H9 (cell line): Measurements from ENCODE around the gene TMEM115. TPM values are rescaled to one million over a fixed set of nuclear protein-coding genes. Genes with fewer than 3 reads are reported as not detected.
A peak's percentile ranks its signal among the peaks of the same experiment; 100 is the strongest.

Experiments used
- DNase-seq: peaks from one replicate; pipeline ENCODE4 v3.0.0-alpha.2; 2017
- H2AFZ ChIP-seq: one replicate; pipeline ENCODE4 v1.6.1; 2013; ENCODE audit warnings: mild to moderate bottlenecking, low read length, control low read depth, moderate library complexity
- H2AK5ac ChIP-seq: 2 replicates; pipeline ENCODE4 v1.6.1; 2013; ENCODE audit warnings: low read length, control low read depth, mixed read lengths; ENCODE audit not compliant: insufficient read length
- H2BK120ac ChIP-seq: one replicate; pipeline ENCODE4 v1.6.1; 2013; ENCODE audit warnings: low read depth, mild to moderate bottlenecking, low read length, control low read depth, inconsistent platforms; ENCODE audit not compliant: poor library complexity, severe bottlenecking
- H2BK12ac ChIP-seq: 2 replicates; pipeline ENCODE4 v1.6.1; 2013; ENCODE audit warnings: low read length, control low read depth, mixed read lengths, low read depth; ENCODE audit not compliant: insufficient read length
- H2BK15ac ChIP-seq: 2 replicates; pipeline ENCODE4 v1.6.1; 2013; ENCODE audit warnings: low read depth, low read length, control low read depth
- H2BK20ac ChIP-seq: one replicate; pipeline ENCODE4 v1.6.1; 2013; ENCODE audit warnings: low read depth, mild to moderate bottlenecking, low read length, control low read depth, inconsistent platforms; ENCODE audit not compliant: poor library complexity, severe bottlenecking
- H2BK5ac ChIP-seq: 2 replicates; pipeline ENCODE4 v1.6.1; 2013; ENCODE audit warnings: low read length, control low read depth, mixed read lengths; ENCODE audit not compliant: insufficient read length
- H3K14ac ChIP-seq: 2 replicates; pipeline ENCODE4 v1.6.1; 2013; ENCODE audit warnings: low read length, control low read depth; ENCODE audit not compliant: insufficient read depth
- H3K18ac ChIP-seq: 2 replicates; pipeline ENCODE4 v1.6.1; 2013; ENCODE audit warnings: low read depth, mild to moderate bottlenecking, mixed read lengths, low read length, control low read depth; ENCODE audit not compliant: insufficient read length
- H3K23ac ChIP-seq: 2 replicates; pipeline ENCODE4 v1.6.1; 2013; ENCODE audit warnings: low read length, control low read depth, mixed read lengths, low read depth; ENCODE audit not compliant: insufficient read length
- H3K23me2 ChIP-seq: 2 replicates; pipeline ENCODE4 v1.6.1; 2013; ENCODE audit warnings: low read depth, mild to moderate bottlenecking, mixed read lengths, low read length, control low read depth; ENCODE audit not compliant: insufficient read length, poor library complexity, severe bottlenecking
- H3K27ac ChIP-seq: 2 replicates; pipeline ENCODE4 v1.5.1; 2013; ENCODE audit warnings: low read length, control low read depth, mixed read lengths, low read depth; ENCODE audit not compliant: insufficient read length
- H3K27me3 ChIP-seq: 2 replicates; pipeline ENCODE4 v1.6.1; 2013; ENCODE audit warnings: low read length, control low read depth, inconsistent platforms; ENCODE audit not compliant: insufficient read depth
- H3K4ac ChIP-seq: 2 replicates; pipeline ENCODE4 v1.6.1; 2013; ENCODE audit warnings: low read depth, mild to moderate bottlenecking, control low read depth, inconsistent platforms, low read length, moderate library complexity
- H3K4me1 ChIP-seq: 2 replicates; pipeline ENCODE4 v1.6.1; 2013; ENCODE audit warnings: low read length, control low read depth, inconsistent platforms; ENCODE audit not compliant: insufficient read depth
- H3K4me2 ChIP-seq: 2 replicates; pipeline ENCODE4 v1.6.1; 2013; ENCODE audit warnings: low read length, control low read depth, mixed read lengths; ENCODE audit not compliant: insufficient read length, insufficient read depth
- H3K56ac ChIP-seq: 2 replicates; pipeline ENCODE4 v1.6.1; 2013; ENCODE audit warnings: low read depth, mild to moderate bottlenecking, mixed read lengths, low read length, control low read depth; ENCODE audit not compliant: insufficient read length
- H3K79me1 ChIP-seq: 2 replicates; pipeline ENCODE4 v1.6.1; 2013; ENCODE audit warnings: low read depth, mild to moderate bottlenecking, moderate library complexity, low read length, control low read depth, inconsistent platforms; ENCODE audit not compliant: insufficient read depth, poor library complexity, severe bottlenecking
- H3K79me2 ChIP-seq: 2 replicates; pipeline ENCODE4 v1.6.1; 2013; ENCODE audit warnings: low read length, control low read depth, inconsistent platforms; ENCODE audit not compliant: insufficient read depth
- H3K9ac ChIP-seq: 2 replicates; pipeline ENCODE4 v1.6.1; 2013; ENCODE audit warnings: low read length, control low read depth, mixed read lengths; ENCODE audit not compliant: insufficient read length; ENCODE audit errors: extremely low read depth
- H3K9me3 ChIP-seq: one replicate; pipeline ENCODE4 v1.6.1; 2013; ENCODE audit warnings: low read depth, low read length, inconsistent platforms; ENCODE audit not compliant: control insufficient read depth
- H3T11ph ChIP-seq: one replicate; pipeline ENCODE4 v1.6.1; 2013; ENCODE audit warnings: mild to moderate bottlenecking, low read length, control low read depth, inconsistent platforms
- H4K20me1 ChIP-seq: one replicate; pipeline ENCODE4 v1.6.1; 2013; ENCODE audit not compliant: control insufficient read depth, insufficient read length, insufficient read depth
- H4K5ac ChIP-seq: 2 replicates; pipeline ENCODE4 v1.6.1; 2013; ENCODE audit warnings: low read depth, mild to moderate bottlenecking, mixed read lengths, low read length, control low read depth; ENCODE audit not compliant: insufficient read length
- H4K8ac ChIP-seq: replicated peaks from 2 replicates; pipeline ENCODE4 v1.6.1; 2013; ENCODE audit warnings: low read length, control low read depth, mixed read lengths, low read depth; ENCODE audit not compliant: insufficient read length
- H4K91ac ChIP-seq: 2 replicates; pipeline ENCODE4 v1.6.1; 2013; ENCODE audit warnings: low read depth, mild to moderate bottlenecking, moderate library complexity, mixed read lengths, low read length, control low read depth; ENCODE audit not compliant: insufficient read length
- H3K27ac Mint-ChIP-seq, 3 experiments: 2 replicates in 2 of 3; 3 replicates in 1 of 3; pipeline ENCODE4 v1.8.0; 2020 to 2021; ENCODE audit warnings: mixed read lengths in 3 of 3, mild to moderate bottlenecking in 1 of 3, moderate library complexity in 1 of 3
- H3K27me3 Mint-ChIP-seq: 2 replicates; pipeline ENCODE4 v1.8.0; 2021; ENCODE audit warnings: low read depth, mild to moderate bottlenecking, moderate library complexity, mixed read lengths
- H3K36me3 Mint-ChIP-seq, 3 experiments: 2 replicates in 2 of 3; 3 replicates in 1 of 3; pipeline ENCODE4 v1.8.0; 2020 to 2021; ENCODE audit warnings: low read depth in 3 of 3, mixed read lengths in 3 of 3; ENCODE audit not compliant: insufficient read depth in 1 of 3
- H3K4me1 Mint-ChIP-seq, 2 experiments: 2 replicates each; pipeline ENCODE4 v1.8.0; 2020; ENCODE audit warnings: mixed read lengths in 2 of 2
- H3K4me3 Mint-ChIP-seq, 2 experiments: 2 replicates in 1 of 2; 3 replicates in 1 of 2; pipeline ENCODE4 v1.8.0; 2020 to 2021; ENCODE audit warnings: mild to moderate bottlenecking in 2 of 2, mixed read lengths in 2 of 2, moderate library complexity in 1 of 2
- H3K9me3 Mint-ChIP-seq, 2 experiments: 2 replicates in 1 of 2; 3 replicates in 1 of 2; pipeline ENCODE4 v1.8.0; 2020; ENCODE audit warnings: mild to moderate bottlenecking in 2 of 2, mixed read lengths in 2 of 2, moderate library complexity in 1 of 2
- WGBS: extraction: QIAGEN DNeasy Blood & Tissue Kit; methylation state at CpG from one replicate; pipeline ENCODE4 v1.1.7; 2013; ENCODE audit warnings: missing lambda C conversion rate, low lambda C conversion rate, mixed read lengths; ENCODE audit not compliant: insufficient read length; ENCODE audit errors: extremely low coverage; 5-methylcytosine and 5-hydroxymethylcytosine counted together
- total RNA-seq: library from RNA; stranded (reverse); gene quantifications from 2 replicates; pipeline ENCODE4 v1.2.1, GENCODE V29; 2021
- TF ChIP-seq, protein P1 (sequence below): fragments of 200-600 bp; sonication (generic); conservative IDR thresholded peaks from 3 replicates; pipeline ENCODE4 v1.8.0; 2021; ENCODE audit warnings: antibody characterized with exemption, mild to moderate bottlenecking

Gene TMEM115
- total RNA-seq, 1 experiment from 2014 or later: 32.3 TPM

DNA sequence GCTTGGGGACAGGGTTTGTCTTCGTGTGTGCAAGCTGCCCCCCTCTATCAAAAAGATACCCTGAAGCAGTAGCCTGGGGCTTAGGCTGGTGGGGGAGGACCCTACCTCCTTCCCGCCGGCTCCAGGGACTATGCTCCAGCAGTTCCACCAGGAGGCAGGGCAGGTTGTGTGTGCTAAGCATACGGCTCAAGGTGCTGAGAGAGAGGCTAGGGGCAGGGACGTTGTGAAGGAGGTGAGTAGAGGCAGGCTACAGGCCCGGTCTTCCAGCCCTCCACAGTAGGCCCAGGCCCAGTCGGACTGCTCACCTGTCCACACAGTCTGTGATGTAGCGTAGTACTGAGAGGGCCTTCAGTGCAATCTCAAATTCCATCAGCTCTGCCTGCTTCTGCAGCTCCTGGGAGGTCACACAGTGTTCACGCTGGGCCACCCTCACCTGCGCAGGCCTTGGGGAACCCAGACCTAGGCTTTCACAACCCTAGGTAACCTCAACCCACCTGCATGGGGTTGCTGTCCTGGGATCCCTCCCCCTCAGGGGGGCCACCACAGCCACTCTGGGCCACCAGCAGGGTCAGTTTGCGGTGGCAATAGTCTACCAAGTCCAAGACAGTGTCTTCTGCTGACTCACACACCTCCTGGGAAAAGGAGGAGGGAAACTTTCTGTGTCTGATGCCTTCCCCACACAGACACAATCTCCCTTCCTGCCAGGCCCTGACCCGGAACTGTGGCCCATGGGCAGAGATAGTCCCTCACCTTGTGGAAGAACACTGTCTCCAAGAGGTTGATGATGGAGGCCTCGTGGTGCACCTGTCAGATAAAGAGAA, 16.3 kb downstream of the TMEM115 start:
- Histone ChIP-seq H3K4ac (no peak overlapping the region), H3K27me3 (peaks cover 19% of the 10 kb centered on the region; the same call in 1 of the 2 replicates), H3K4me2 (no peak overlapping the region), H3K9ac (no peak overlapping the region), H3K79me2 (no peaks in the 10 kb centered on the region), H2AFZ (no peak overlapping the region), H4K91ac (no peak overlapping the region), H3K56ac (no peak overlapping the region), H2AK5ac (no peak overlapping the region), H3T11ph (no peak overlapping the region), H3K4me1 (no peaks in the 10 kb centered on the region; the same call in 1 of the 2 replicates), H2BK120ac (no peak overlapping the region), H4K8ac (no peak overlapping the region), H2BK12ac (no peak overlapping the region), H3K14ac (no peak overlapping the region), H2BK5ac (no peak overlapping the region), H3K23me2 (peaks cover 15% of the 10 kb centered on the region), H2BK15ac (no peak overlapping the region), H3K18ac (no peak overlapping the region), H3K9me3 (no peaks in the 10 kb centered on the region), H4K5ac (no peak overlapping the region), H3K23ac (no peak overlapping the region), H4K20me1 (no peaks in the 10 kb centered on the region), H2BK20ac (no peak overlapping the region), H3K27ac (no peak overlapping the region), H3K79me1 (no peaks in the 10 kb centered on the region)
- Mint-ChIP-seq H3K27ac (no peak overlapping the region; a peak in 1 of 7 replicates), H3K4me1 (peaks cover 19 to 27% of the 10 kb centered on the region in 2 experiments), H3K36me3 (peaks cover 0 to 7% (median 0%) of the 10 kb centered on the region in 3 experiments; a peak in 5 of 7 replicates), H3K4me3 (no peak overlapping the region), H3K9me3 (no peaks in the 10 kb centered on the region; a peak in 1 of 5 replicates), H3K27me3 (peaks cover 78% of the 10 kb centered on the region)
- no CpG with 5 or more reads among the region's 13 CpGs for WGBS
- DNase-seq: peak; percentile 76
- TF ChIP-seq, protein P1, sequence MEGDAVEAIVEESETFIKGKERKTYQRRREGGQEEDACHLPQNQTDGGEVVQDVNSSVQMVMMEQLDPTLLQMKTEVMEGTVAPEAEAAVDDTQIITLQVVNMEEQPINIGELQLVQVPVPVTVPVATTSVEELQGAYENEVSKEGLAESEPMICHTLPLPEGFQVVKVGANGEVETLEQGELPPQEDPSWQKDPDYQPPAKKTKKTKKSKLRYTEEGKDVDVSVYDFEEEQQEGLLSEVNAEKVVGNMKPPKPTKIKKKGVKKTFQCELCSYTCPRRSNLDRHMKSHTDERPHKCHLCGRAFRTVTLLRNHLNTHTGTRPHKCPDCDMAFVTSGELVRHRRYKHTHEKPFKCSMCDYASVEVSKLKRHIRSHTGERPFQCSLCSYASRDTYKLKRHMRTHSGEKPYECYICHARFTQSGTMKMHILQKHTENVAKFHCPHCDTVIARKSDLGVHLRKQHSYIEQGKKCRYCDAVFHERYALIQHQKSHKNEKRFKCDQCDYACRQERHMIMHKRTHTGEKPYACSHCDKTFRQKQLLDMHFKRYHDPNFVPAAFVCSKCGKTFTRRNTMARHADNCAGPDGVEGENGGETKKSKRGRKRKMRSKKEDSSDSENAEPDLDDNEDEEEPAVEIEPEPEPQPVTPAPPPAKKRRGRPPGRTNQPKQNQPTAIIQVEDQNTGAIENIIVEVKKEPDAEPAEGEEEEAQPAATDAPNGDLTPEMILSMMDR: peak; percentile 54
